ENCODE results near the gene NDUFA13. TPM values are rescaled to one million over a fixed set of nuclear protein-coding genes. Genes with fewer than 3 reads are reported as not detected.

The NDUFA13 gene
- total and polyA plus RNA-seq, 4 experiments from 2014 or later, result 191 to 316 (median 232) TPM

DNA sequence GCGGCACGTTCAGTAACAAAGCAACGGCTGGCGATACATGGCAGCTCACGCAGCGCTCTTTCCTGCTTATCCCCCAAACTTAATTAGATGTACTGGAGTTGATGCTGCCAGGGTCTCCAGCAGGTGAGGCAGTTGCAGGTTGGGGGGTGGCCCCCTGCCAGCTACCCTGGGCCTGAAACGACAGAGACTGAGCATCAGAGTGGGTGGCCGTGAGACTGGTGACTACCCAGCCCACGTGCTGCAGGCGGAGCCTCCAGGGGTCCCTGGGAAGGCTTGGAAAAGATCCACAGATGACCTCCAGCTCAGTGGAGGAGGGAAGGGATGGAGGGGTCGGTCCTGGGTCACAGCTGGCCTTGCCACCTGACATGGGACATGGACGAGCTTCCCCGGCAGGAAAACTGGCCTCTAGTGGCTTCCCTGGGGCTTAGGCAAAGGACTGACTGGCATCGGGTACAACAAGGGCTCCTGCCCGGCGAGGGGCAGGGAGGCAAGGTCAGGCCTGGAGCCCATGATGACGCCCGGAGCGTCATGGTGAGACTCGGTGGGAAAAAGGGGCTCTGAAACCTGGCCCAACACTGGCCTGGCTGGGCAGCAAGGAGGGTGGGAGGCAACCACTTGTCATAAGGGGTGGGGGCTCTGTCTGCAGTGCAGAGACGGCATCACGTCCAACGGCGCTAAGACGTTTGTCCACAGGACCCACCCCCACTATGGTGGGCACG, 46.1 kb downstream of the NDUFA13 start:
- intact Hi-C loops (cut with micrococcal nuclease), result no loop called here
- Mint-ChIP-seq H3K4me3 (peak overlapping the region in 1 of 8 donors; percentile 21), H3K27ac (peak overlapping the region in 3 of 7 donors; percentile 46 to 64 (median 54)), H3K9me3 (no peaks in the 10 kb centered on the region), H3K36me3 (peaks cover 16 to 44% of the 10 kb centered on the region in 2 donors), H3K27me3 (no peaks in the 10 kb centered on the region), H3K4me1 (peaks cover 15 to 30% (median 20%) of the 10 kb centered on the region in 4 donors)
- Histone ChIP-seq H3K27ac (ENCODE audit: low read depth, low read length) (no peak overlapping the region), H3K4me3 (ENCODE audit: low read length in 2 of 2) (no peak overlapping the region), H3K36me3 (ENCODE audit: insufficient read depth, low read length) (peaks cover 8% of the 10 kb centered on the region), H3K27me3 (ENCODE audit: insufficient read depth, low read length) (no peaks in the 10 kb centered on the region), H3K9me3 (ENCODE audit: control insufficient read depth in 1 of 2, low read length in 2 of 2) (no peaks in the 10 kb centered on the region), H3K4me1 (ENCODE audit: insufficient read depth, low read length) (peaks cover 16% of the 10 kb centered on the region)
- POLR2A ChIA-PET (ENCODE audit: partially characterized antibody), result interaction anchor here (0.6 to 0.8 kb wide), 3 partner anchors 8 to 46 kb away, joined by 3 to 4 read pairs (median 3); partner anchors contain the start of gene NDUFA13
- DNase-seq, result no peak
- CTCF ChIA-PET (ENCODE audit: partially characterized antibody), result interaction anchor here (0.6 to 2.8 kb wide), 6 partner anchors 8 to 82 kb away, joined by 3 to 10 read pairs (median 4); partner anchors contain the start of gene GMIP

DNA sequence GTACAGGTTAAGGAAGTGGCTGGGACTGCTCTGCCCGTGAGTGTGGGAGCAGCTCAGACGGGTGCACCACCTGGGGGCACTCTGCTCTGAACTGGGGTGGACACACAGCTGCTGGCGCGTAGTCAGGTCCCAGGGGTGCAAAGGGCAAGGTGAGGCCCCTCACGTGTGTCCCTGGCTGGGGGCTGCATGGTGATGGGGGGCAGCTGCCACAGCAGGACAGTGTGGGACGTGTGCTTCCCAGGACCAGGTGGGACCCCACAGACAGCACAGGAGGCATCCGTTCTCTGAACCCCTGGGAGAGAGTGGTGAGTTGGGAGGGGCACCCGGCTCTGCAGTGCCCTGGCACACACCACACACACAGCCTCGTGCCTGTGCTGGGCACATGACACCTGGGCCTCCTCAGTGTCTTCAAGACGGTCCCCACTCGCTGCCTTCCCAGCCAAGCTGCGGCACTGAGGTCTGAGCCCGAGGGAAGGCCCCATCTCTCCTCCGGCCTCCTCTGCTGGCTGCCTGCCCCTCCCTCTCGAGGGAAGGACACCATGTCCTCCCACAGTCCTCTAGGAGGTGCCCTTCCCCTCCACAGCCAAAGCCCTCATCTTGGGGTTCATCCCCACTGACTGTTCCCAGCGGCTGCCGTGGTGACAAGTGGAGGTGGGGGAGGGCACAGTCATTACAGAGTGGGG, 46.8 kb downstream of the NDUFA13 start:
- peaks cover 19 to 48% of the 10 kb centered on the region in 2 donors for H3K36me3 Mint-ChIP-seq
- Histone ChIP-seq H3K36me3 (ENCODE audit: insufficient read depth, low read length) (peaks cover 8% of the 10 kb centered on the region), H3K4me1 (ENCODE audit: insufficient read depth, low read length) (peaks cover 16% of the 10 kb centered on the region), H3K27ac (ENCODE audit: low read depth, low read length) (no peak overlapping the region), H3K27me3 (ENCODE audit: insufficient read depth, low read length) (no peaks in the 10 kb centered on the region), H3K4me3 (ENCODE audit: low read length in 2 of 2) (no peak overlapping the region), H3K9me3 (ENCODE audit: control insufficient read depth in 1 of 2, low read length in 2 of 2) (no peaks in the 10 kb centered on the region)
- intact Hi-C loops (cut with micrococcal nuclease), result loop anchor here (1.0 kb wide), 2 partner anchors 80 to 258 kb away; partner anchors contain the start of genes GMIP and ZNF506
- POLR2A ChIA-PET (ENCODE audit: partially characterized antibody), result interaction anchor here (0.6 to 1.2 kb wide), 3 partner anchors 8 to 62 kb away, joined by 3 to 5 read pairs (median 3); no protein-coding TSS in a partner anchor
- H3K27me3 Mint-ChIP-seq, result no peaks in the 10 kb centered on the region
- peak in 4 of 5 donors; percentile 33 to 45 (median 43) for DNase-seq
- CTCF ChIA-PET (ENCODE audit: partially characterized antibody), result interaction anchor here (0.6 to 1.6 kb wide), 6 partner anchors 8 to 54 kb away, joined by 3 to 6 read pairs (median 3); no protein-coding TSS in a partner anchor
- no peak overlapping the region for H3K4me3 Mint-ChIP-seq
- H3K27ac Mint-ChIP-seq, result peak overlapping the region in 4 of 7 donors; percentile 5 to 74 (median 58)
- peaks cover 15 to 30% (median 20%) of the 10 kb centered on the region in 4 donors for H3K4me1 Mint-ChIP-seq
- H3K9me3 Mint-ChIP-seq, result no peaks in the 10 kb centered on the region

DNA sequence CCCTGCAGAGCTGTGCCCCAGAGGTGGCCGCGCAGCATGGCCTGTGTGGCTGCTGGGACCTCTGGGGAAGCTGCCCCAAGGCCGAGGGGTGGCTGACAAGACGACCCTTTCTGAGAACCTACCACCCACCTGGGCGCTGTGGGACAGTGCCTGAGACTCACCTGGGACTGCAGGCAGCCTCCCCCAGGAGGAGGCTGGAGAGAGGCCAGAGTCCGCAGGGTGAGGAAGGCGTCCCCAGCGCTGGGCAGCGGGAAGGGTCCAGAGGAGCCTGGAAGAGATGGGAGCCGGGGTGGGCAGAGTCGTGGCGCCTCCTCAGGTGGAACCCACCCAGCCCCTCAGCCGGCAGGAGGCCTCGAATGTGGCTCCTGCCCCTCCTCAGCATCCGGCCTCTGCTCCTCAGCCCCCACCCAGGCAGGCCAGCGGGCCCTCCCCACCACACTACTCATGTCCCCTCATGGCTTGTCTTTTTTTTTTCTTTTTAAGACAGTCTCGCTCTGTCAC, 47.4 kb downstream of the NDUFA13 start:
- peaks cover 16% of the 10 kb centered on the region for H3K4me1 ChIP-seq (ENCODE audit: insufficient read depth, low read length)
- no peaks in the 10 kb centered on the region for H3K27me3 ChIP-seq (ENCODE audit: insufficient read depth, low read length)
- Mint-ChIP-seq H3K27me3 (no peaks in the 10 kb centered on the region), H3K36me3 (peaks cover 20 to 49% of the 10 kb centered on the region in 2 donors), H3K4me1 (peaks cover 14 to 30% (median 17%) of the 10 kb centered on the region in 4 donors), H3K27ac (peak overlapping the region in 4 of 7 donors; percentile 21 to 78 (median 60)), H3K9me3 (no peaks in the 10 kb centered on the region), H3K4me3 (peak overlapping the region in 1 of 8 donors; percentile 48)
- no peak overlapping the region for H3K4me3 ChIP-seq (ENCODE audit: low read length in 2 of 2)
- intact Hi-C loops (cut with micrococcal nuclease), result loop anchor here (1.0 kb wide), 2 partner anchors 80 to 258 kb away; partner anchors contain the start of genes GMIP and ZNF506
- no peaks in the 10 kb centered on the region for H3K9me3 ChIP-seq (ENCODE audit: control insufficient read depth in 1 of 2, low read length in 2 of 2)
- ChIA-PET CTCF (ENCODE audit: partially characterized antibody) (interaction anchor here (1.3 to 1.6 kb wide), 2 partner anchors 9 to 50 kb away, joined by 3 to 4 read pairs; no protein-coding TSS in a partner anchor), POLR2A (ENCODE audit: partially characterized antibody) (interaction anchor here (0.8 to 1.2 kb wide), 2 partner anchors 39 to 43 kb away, joined by 3 to 5 read pairs; no protein-coding TSS in a partner anchor)
- DNase-seq, result no peak
- no peak overlapping the region for H3K27ac ChIP-seq (ENCODE audit: low read depth, low read length)
- peaks cover 8% of the 10 kb centered on the region for H3K36me3 ChIP-seq (ENCODE audit: insufficient read depth, low read length)

DNA sequence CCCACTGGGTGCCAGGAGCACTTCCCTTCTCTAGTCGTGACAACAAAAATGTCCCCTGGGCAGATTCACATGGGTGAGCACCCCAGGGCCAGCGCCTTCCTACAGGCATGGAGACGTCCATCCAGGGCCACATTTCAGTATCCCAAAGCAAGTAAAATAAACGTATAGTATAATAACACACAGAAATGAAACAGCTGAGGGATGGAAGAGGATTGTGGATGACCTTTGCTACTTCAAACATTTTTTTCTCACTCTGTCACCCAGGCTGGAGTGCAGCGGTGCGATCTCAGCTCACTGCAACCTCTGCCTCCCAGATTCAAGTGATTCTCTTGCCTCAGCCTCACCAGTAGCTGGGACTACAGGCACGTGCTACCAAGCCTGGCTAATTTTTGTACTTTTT, 50.3 kb downstream of the NDUFA13 start:
- CTCF ChIA-PET (ENCODE audit: partially characterized antibody), result interaction anchor here (0.8 kb wide), 1 partner anchor 78 kb away, joined by 4 read pairs; the partner anchor contains the start of gene GMIP
- intact Hi-C loops (cut with micrococcal nuclease), result no loop called here
- H3K4me3 ChIP-seq (ENCODE audit: low read length in 2 of 2), result no peak overlapping the region
- Mint-ChIP-seq H3K9me3 (no peaks in the 10 kb centered on the region), H3K36me3 (peaks cover 32 to 53% of the 10 kb centered on the region in 2 donors), H3K27ac (peak overlapping the region in 2 of 7 donors; percentile 4 to 35), H3K4me3 (no peak overlapping the region), H3K4me1 (peaks cover 0 to 23% (median 6%) of the 10 kb centered on the region in 4 donors), H3K27me3 (no peaks in the 10 kb centered on the region)
- H3K27me3 ChIP-seq (ENCODE audit: insufficient read depth, low read length), result no peaks in the 10 kb centered on the region
- POLR2A ChIA-PET (ENCODE audit: partially characterized antibody), result no interaction called here
- H3K27ac ChIP-seq (ENCODE audit: low read depth, low read length), result no peak overlapping the region
- no peaks in the 10 kb centered on the region for H3K9me3 ChIP-seq (ENCODE audit: control insufficient read depth in 1 of 2, low read length in 2 of 2)
- H3K4me1 ChIP-seq (ENCODE audit: insufficient read depth, low read length), result no peaks in the 10 kb centered on the region
- peaks cover 18% of the 10 kb centered on the region for H3K36me3 ChIP-seq (ENCODE audit: insufficient read depth, low read length)
- no peak for DNase-seq

DNA sequence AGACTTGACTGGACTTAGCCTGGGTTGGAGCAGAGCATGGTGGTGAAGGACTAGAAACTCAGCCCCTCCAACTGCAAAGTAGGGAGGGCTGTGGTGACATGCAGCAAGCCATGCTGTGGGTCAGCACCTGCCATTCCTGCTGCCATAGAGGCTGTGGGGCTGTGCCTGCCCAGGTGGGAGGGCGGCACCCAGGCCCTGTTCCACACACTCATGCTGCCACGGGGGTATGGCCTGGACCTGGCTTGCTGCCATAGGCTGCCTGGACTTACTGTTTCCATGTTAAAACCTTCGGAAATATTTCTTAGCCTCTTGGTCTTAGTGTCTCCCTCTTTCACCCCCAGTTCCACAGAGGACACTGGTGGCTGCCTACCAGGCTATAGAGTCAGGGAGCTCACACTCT, 51.4 kb downstream of the NDUFA13 start:
- ChIA-PET CTCF (ENCODE audit: partially characterized antibody) (interaction anchor here (1.9 to 2.7 kb wide), 3 partner anchors 12 to 76 kb away, joined by 7 to 17 read pairs (median 14); partner anchors contain the start of gene GMIP), POLR2A (ENCODE audit: partially characterized antibody) (no interaction called here)
- Histone ChIP-seq H3K9me3 (ENCODE audit: control insufficient read depth in 1 of 2, low read length in 2 of 2) (no peaks in the 10 kb centered on the region), H3K27me3 (ENCODE audit: insufficient read depth, low read length) (no peaks in the 10 kb centered on the region), H3K4me1 (ENCODE audit: insufficient read depth, low read length) (no peaks in the 10 kb centered on the region), H3K36me3 (ENCODE audit: insufficient read depth, low read length) (peaks cover 18% of the 10 kb centered on the region), H3K4me3 (ENCODE audit: low read length in 2 of 2) (no peak overlapping the region), H3K27ac (ENCODE audit: low read depth, low read length) (no peak overlapping the region)
- Mint-ChIP-seq H3K36me3 (peaks cover 27 to 44% of the 10 kb centered on the region in 2 donors), H3K9me3 (no peaks in the 10 kb centered on the region), H3K27me3 (no peaks in the 10 kb centered on the region), H3K27ac (peak overlapping the region in 6 of 7 donors; percentile 52 to 68 (median 65)), H3K4me1 (peaks cover 0 to 18% (median 6%) of the 10 kb centered on the region in 4 donors), H3K4me3 (no peak overlapping the region)
- DNase-seq, result no peak
- intact Hi-C loops (cut with micrococcal nuclease), result no loop called here

DNA sequence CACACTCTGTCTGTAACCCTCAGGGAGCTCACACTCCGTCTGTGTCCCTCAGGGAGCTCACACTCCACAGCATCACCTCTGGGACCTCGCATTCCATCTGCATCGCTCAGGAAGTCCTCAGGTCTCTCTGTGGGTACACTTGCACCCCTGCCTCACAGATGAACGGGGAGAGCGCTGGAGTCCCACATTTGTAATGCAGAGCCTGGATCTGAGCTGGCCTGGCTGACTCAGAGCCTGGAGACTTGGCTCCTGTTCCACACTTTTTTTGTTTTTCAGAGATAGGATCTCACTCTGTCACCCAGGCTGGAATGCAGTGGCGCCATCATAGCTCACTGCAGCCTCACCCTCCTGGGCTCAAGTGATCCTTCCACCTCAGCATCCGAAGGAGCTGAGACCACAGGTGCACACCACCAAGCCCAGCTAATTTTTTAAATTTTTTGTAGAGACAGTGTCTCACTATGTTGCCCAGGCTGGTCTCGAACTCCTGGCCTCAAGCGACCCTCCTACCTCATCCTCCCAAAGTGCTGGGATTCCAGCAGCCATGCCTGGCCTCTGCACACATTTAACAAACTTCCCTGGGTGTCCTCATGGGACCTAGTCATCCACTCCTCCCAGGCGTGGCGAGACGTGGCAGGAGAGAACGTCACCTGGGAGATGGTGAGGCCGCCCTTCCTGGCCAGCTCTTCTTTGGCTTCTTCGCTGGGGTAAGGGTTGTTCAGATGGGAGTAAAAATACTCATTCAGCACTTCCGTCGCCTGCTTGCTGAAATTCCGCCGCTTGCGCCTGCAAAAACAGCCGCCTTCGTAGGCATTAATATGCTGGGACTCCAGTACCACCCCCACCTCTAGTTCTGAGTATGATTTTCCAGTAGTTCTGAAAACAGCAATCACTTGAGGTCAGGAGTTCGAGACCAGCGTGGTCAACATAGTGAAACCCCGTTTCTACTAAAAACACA, 53.1 kb downstream of the NDUFA13 start:
- ChIA-PET CTCF (ENCODE audit: partially characterized antibody) (interaction anchor here (0.5 to 2.7 kb wide), 9 partner anchors 9 to 75 kb away, joined by 3 to 17 read pairs (median 3); partner anchors contain the start of gene GMIP), POLR2A (ENCODE audit: partially characterized antibody) (no interaction called here)
- no peaks in the 10 kb centered on the region for H3K4me1 ChIP-seq (ENCODE audit: insufficient read depth, low read length)

More for the DNA sequence above, 53.1 kb downstream of the NDUFA13 start:
- Mint-ChIP-seq H3K9me3 (no peaks in the 10 kb centered on the region), H3K4me1 (peaks cover 0 to 13% (median 7%) of the 10 kb centered on the region in 4 donors), H3K27ac (peak overlapping the region; percentile 59 to 85 (median 78)), H3K4me3 (peak overlapping the region in 1 of 8 donors; percentile 20), H3K27me3 (no peaks in the 10 kb centered on the region), H3K36me3 (peaks cover 29 to 42% of the 10 kb centered on the region in 2 donors)
- Histone ChIP-seq H3K27ac (ENCODE audit: low read depth, low read length) (no peak overlapping the region), H3K36me3 (ENCODE audit: insufficient read depth, low read length) (peaks cover 18% of the 10 kb centered on the region), H3K4me3 (ENCODE audit: low read length in 2 of 2) (no peak overlapping the region), H3K27me3 (ENCODE audit: insufficient read depth, low read length) (no peaks in the 10 kb centered on the region), H3K9me3 (ENCODE audit: control insufficient read depth in 1 of 2, low read length in 2 of 2) (no peaks in the 10 kb centered on the region)
- intact Hi-C loops (cut with micrococcal nuclease), result no loop called here
- DNase-seq, result no peak
